ENCODE data around the gene FTO.

Gene FTO

GRCh38 chr16:53899431-53899830, 195.5 kb downstream of the FTO start:
- DNase-seq (ENCODE audit: low read depth in 2 of 2), result no peak

DNA sequence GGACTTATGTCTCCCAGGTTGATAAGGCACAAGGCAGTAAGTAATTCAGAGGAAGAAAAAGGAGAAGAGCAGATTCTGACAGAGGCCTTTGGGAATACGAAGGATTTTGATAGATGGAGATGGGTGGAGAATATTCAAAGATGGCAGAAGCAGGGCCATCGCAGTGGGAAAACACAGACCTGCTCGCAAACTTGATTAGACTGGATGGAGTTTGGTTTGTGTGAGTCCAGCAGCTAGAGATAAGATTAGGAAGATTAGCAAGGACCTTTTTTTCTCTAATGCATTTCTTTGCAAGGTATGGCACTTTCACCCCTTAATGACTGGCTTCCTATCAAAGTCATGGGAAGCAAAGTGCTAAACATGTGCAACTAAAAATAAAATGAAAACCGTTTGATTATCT, 196.7 kb downstream of the FTO start:
- DNase-seq (ENCODE audit: low read depth in 2 of 2), result no peak

GRCh38 chr16:53901408-53901807, 197.5 kb downstream of the FTO start:
- DNase-seq (ENCODE audit: low read depth in 2 of 2), result no peak

DNA sequence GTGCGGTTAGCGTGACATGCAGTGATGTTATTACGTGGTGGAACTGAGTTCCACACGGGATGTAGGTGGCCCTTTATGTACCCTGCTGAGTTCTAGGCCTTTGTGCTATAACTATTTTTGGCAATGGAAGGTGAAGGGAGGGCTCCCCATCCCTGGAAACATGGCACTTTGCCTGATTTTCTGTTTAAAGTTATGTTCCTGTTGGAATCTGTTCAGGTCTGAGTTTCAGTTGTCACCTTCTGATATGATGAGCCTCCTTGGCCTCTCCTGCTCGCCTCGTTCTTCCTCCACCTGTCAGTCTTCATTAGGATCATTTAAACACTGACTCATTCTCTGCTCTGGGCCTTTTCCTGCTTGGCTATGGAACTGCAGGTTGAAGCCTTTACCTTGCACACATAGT, 200.6 kb downstream of the FTO start:
- DNase-seq (ENCODE audit: low read depth in 2 of 2), result no peak

- DNase-seq (ENCODE audit: low read depth in 2 of 2), result no peak
Measured at GRCh38 chr16:53905028-53905427, 201.1 kb downstream of the FTO start.

DNA sequence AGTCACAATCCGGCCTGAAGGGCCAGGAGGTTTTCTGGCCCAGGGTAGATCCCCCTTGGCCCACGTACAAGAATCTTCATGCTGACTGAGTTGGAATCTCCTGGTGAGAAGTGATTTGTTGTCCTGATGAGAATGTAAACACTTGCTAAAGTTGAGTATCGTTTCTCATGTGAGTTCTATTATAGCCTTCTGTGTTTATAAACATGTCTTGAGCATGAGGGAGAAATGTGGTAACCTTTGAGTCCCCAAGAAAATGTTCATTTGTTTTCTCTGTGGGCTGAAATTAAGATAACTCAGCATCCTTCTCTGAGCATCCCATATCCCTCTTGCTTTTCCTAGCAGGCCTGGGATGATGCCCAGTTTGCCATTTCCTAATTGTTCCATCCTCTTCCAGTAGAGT, 204.8 kb downstream of the FTO start:
- DNase-seq (ENCODE audit: low read depth in 2 of 2), result no peak

DNA sequence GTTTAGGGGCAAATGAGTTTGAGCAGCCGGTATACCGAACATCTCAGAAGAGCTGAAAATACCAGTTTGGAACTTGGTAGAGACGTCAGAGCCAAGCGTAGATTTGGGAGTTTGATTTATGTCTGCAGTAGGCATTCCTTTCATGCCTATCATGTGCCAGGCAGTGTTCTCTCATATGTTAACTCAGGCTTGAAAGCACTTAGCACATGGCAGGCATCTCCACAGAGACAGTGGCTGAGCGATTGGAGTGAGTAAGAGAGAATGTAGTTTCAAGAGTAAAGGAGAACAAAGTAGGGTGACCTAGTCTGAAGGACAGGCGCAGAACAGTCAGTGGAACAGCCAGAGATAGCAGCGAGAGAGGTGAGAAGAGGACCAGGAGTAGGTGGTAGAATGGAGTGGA, 207.0 kb downstream of the FTO start:
- DNase-seq (ENCODE audit: low read depth in 2 of 2), result no peak

GRCh38 chr16:53911513-53911912, 207.6 kb downstream of the FTO start:
- no peak for DNase-seq (ENCODE audit: low read depth in 2 of 2)

- DNase-seq (ENCODE audit: low read depth in 2 of 2), result no peak
Measured at GRCh38 chr16:53912155-53912554, 208.2 kb downstream of the FTO start.

- peak; percentile 93 for DNase-seq (ENCODE audit: low read depth in 2 of 2)
Measured at GRCh38 chr16:53913099-53913870, 209.3 kb downstream of the FTO start.

DNA sequence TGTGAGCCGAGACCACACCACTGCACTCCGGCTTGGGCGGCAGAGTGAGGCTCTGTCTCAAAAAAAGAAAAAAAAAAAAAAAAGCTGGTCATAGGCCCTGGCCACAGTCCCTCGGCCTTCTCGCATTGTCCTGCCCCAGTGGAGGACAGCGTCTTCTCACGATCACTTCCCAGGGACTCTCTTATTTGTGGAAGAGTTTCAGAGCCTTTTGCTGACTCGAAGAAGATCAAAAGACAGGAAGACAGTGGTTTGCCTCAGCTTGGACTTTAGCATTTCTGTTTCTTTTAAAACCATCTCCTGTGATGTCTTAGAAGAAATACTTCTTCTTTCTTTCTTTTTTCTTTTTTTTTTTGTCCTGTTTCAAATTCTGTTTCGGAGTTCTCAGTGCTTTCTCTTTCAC, 210.0 kb downstream of the FTO start:
- DNase-seq (ENCODE audit: low read depth in 2 of 2), result no peak

DNA sequence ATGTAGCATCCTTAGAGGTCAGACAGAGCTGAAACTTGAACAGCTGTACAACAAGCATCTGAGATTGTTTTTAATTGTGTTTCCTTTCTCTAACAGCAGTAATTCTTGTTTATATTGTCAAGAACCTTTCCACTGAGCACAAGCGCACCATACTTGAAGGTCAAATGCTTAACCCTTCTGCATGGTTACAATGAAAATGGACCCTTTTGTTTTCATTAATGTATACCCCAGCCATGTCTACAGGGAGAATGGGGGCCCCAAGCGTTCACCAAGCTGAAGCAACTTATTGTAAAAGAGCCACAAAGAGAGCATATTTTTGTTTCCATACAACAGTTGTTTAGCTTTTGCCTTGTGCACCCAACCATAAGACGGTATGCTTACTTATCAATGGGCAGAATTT, 210.8 kb downstream of the FTO start:
- no peak for DNase-seq (ENCODE audit: low read depth in 2 of 2)

GRCh38 chr16:53915452-53916160, 211.7 kb downstream of the FTO start:
- DNase-seq (ENCODE audit: low read depth in 2 of 2), result no peak

DNA sequence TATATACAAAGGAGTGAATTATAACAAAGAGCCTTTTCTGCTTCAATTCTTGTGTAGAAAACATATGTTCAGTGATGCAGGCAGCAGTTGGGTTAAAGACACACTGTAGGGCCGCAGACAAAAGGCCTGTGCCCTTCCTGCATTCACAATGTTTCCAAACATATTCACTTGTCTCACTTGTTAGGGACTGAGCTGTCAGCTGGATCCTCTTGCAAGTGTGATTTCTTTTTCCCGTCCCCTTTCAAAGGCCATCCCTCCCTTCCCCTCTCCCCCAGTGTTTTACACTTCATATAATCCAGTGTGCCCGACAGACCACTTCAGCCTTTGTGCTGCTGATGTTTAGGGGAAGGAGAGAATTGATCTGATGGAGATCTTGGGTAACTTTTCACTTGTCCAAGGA, 217.0 kb downstream of the FTO start:
- DNase-seq (ENCODE audit: low read depth in 2 of 2), result no peak

- no peak for DNase-seq (ENCODE audit: low read depth in 2 of 2)
Measured at GRCh38 chr16:53922067-53922806, 218.3 kb downstream of the FTO start.

DNA sequence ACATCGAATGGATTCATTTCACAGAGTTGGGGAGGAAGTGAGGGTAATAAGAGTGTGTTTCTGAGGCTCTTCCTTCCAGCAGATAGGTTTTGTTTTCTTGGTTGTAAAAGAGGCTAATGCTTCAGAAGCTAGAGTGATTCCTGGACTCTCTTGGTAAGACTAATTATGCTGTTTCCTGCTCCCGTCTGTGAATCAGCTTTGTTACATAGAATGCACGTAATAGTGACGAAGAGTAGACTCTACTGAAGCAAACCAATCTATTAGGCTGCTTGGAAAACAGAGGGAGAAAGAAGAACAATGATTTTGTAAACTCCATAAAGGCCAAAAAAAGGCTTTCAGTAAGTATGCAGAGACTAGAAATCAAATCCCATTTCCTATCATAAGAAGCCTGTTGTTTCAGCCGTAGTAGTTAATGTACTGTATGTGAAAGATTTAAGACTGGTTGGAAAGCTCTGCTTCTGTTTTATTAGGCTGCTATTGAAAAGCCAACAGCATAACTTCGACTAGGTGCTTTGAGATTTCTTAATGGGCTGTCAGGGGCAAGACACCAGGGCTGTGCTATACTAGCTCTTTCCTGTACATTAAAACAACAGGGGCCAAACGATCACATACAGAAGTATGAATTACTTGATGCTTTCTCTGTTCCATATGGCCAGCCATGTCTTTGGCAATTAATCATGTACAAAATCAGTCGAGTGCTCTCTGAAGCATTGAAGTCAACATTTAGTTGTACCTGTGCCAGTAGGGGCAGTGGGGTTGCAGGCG, 219.0 kb downstream of the FTO start:
- no peak for DNase-seq (ENCODE audit: low read depth in 2 of 2)

DNA sequence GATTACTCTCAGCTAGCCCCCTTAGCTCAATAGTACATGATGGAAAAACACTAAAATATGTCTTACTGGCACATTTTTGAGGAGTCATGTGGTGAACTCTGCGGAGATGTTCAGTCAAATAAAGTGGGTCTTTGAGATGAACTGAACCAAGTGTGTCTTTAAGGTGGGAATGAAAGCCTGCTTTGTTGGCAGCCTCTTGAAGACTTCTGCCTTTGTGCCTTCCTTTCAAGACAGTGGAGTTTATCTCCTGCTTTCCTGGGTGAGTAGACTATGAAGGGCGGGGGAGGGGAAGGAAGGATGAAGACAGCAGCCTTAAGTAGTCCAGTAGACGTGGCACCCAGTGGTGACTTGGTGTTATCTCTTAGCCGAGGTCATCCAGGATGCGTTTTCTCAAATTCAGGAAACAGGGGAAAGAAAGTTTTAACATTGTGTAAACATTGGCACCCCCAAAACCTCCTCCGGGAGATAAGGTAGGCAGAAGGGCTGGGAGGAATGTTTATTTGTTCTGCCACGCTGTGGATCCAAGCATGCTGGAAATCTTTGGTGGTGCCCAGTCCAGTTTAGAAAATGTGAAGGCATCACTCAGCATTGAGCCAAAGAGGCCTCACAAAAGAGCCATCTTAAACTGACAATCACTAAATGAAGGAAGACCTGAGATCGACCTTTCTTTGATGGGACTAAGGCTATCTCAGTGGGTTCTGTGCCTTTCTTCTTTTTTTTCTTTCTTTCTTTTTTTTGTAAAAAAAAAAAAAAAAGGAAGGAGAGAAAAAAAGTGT, 220.6 kb downstream of the FTO start:
- DNase-seq (ENCODE audit: low read depth in 2 of 2), result no peak

- no peak for DNase-seq (ENCODE audit: low read depth in 2 of 2)
Measured at GRCh38 chr16:53925107-53925410, 221.1 kb downstream of the FTO start.

DNA sequence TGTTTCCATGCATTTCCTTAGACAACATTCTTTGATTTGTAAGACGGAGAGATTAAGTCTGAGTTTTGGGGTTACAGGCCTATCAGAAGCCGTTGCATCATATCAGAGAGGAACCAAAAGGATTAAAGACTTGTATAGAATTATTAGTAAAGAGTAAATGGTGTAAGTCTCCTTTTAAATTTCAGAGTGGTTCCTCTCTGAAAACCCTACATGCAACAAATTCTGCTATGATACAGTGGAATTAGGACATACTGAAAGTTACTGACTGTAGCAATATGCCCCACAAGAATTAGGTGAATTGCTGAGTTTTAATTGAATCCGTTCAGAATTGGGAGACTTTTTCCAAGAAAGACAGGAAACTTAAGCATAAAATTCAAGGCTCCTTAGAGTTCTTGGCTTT, 221.6 kb downstream of the FTO start:
- DNase-seq (ENCODE audit: low read depth in 2 of 2), result no peak

GRCh38 chr16:53926209-53926608, 222.3 kb downstream of the FTO start:
- DNase-seq (ENCODE audit: low read depth in 2 of 2), result no peak

DNA sequence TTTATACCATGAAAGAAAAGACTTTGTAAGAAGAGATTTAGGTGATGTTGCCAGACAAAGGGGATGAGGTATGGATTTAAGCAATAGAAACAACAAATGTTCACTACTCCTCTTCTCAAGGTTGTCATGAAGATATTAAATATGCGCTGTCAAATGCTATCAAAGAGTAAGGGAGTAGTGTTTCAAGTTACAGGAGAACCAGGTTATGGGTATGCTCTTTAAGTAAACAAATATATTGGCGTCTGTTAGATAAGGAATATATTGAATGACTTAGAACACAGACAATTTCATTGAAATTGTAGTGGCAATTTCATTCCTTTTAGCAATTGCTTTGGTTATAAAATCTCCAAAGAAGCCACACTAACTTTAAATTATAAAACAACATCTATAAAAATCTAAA, 229.0 kb downstream of the FTO start:
- DNase-seq (ENCODE audit: low read depth in 2 of 2), result no peak

- DNase-seq (ENCODE audit: low read depth in 2 of 2), result no peak
Measured at GRCh38 chr16:53933407-53933806, 229.5 kb downstream of the FTO start.

Data from fibroblast of skin of left quadriceps (primary cell).